Measurements from ENCODE around the gene P2RX7.

DNA sequence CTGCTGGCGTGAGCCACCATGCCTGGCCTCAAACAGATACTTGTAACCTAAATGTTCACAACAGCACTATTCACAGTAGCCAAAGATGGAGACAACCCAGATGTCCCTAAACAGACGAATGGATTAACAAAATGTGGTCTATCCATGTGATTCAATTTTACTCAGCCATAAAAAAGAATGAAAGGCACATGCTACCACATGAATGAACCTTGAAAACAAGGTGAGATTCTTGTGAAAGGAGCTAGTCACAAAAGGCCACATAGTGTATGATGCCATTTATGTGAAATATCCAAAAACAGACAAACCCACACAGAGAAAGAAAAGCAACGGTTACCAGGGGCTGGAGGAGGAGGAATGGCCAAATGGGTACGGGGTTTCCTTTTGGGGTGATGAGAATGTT is 19.6 kb upstream of the P2RX7 start:
- TF ChIP-seq POLR2A (IDR thresholded peaks at IDR 0.05): no peak
- TF ChIP-seq, protein P1, sequence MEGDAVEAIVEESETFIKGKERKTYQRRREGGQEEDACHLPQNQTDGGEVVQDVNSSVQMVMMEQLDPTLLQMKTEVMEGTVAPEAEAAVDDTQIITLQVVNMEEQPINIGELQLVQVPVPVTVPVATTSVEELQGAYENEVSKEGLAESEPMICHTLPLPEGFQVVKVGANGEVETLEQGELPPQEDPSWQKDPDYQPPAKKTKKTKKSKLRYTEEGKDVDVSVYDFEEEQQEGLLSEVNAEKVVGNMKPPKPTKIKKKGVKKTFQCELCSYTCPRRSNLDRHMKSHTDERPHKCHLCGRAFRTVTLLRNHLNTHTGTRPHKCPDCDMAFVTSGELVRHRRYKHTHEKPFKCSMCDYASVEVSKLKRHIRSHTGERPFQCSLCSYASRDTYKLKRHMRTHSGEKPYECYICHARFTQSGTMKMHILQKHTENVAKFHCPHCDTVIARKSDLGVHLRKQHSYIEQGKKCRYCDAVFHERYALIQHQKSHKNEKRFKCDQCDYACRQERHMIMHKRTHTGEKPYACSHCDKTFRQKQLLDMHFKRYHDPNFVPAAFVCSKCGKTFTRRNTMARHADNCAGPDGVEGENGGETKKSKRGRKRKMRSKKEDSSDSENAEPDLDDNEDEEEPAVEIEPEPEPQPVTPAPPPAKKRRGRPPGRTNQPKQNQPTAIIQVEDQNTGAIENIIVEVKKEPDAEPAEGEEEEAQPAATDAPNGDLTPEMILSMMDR (IDR thresholded peaks at IDR 0.05): no peak
